ENCODE data around the gene SERPINH1.

SERPINH1 gene

GRCh38 chr11:75553889-75554257, 8.2 kb upstream of the SERPINH1 start:
- in situ Hi-C loops (cut with HindIII; ENCODE audit: low sequenced_read_pairs): no loop called here

DNA sequence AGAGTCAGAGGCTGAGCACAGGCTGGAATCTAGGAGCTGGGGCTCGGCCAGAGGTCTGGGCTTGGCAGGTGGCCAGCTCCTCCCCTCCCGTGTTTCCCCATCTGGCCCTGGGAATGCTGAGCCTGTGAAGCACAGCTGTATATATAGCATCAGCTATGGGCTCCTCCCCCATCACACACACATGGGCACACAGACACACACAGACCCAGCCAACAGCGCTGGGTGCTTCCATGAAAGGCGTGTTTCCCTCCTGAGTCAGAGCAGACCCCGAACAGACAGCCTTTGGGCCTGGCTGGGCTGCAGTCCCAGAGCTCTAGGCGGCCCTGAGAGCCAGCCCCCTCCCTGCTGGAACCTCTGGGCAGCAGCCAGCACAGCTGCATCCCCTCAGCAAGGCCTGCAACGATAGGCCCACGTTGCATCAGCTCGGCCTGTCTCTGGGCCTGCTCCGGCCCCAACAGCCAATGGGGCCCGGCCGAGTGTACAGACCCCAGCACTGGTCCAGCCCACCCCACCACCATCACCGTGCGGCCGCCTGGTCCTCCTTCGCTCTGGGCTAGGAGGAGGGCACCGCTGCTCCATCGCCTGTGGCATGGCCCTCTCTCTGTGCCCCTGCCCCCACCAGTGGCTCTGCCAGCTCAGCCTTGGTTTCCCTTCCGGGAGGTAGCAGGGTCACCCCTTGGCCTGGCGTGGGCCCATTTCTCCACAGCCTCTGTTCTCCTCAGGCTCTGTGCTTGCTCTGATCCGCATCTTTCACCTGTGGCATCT, 7.6 kb upstream of the SERPINH1 start:
- in situ Hi-C loops (cut with HindIII; ENCODE audit: low sequenced_read_pairs): no loop called here

DNA sequence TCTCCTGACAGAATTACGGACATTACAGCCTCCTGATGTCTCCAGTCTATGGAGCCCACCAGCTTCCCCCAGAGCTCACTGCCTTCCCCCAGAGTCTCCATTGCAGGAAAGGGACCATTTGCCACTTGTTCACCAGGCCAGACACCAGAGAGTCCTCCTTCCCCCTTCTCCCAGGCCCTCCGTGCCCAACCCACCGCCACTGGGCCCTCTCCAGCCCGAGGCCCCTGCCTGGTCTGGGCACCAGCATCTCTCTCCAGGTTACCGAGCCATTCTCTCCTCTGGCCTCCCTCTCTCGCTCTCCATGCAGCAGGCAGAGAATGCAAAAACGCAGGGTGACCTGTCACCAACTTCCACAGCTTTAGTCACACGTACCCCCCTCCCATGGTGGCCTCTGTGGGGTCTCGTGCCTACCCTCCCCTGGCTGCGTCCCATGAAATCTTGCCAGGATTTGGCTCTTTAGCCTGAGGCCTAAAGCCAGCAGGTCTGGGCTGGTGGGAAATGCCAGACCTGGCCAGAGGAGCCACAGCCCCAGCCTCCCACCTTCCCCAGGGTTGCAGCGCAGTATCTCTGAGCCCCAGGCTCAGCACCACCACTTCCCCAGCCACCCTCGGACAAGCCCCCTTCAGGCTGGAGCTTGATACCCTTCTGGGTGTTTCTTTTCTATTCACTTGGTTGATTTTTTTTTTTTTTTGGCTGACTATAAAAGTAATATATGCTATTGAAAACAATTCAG, 6.8 kb upstream of the SERPINH1 start:
- in situ Hi-C loops (cut with HindIII; ENCODE audit: low sequenced_read_pairs): no loop called here

- in situ Hi-C loops (cut with HindIII; ENCODE audit: low sequenced_read_pairs): no loop called here
Observed at GRCh38 chr11:75556275-75556674, 5.8 kb upstream of the SERPINH1 start.

GRCh38 chr11:75557666-75558494, 4.2 kb upstream of the SERPINH1 start:
- in situ Hi-C loops (cut with HindIII; ENCODE audit: low sequenced_read_pairs): no loop called here

- in situ Hi-C loops (cut with HindIII; ENCODE audit: low sequenced_read_pairs): no loop called here
Observed at GRCh38 chr11:75558939-75559843, 2.9 kb upstream of the SERPINH1 start.

GRCh38 chr11:75560644-75561043, 1.4 kb upstream of the SERPINH1 start:
- in situ Hi-C loops (cut with HindIII; ENCODE audit: low sequenced_read_pairs): no loop called here

- in situ Hi-C loops (cut with HindIII; ENCODE audit: low sequenced_read_pairs): no loop called here
Observed at GRCh38 chr11:75561426-75562047, 516 bp upstream of the SERPINH1 start.

DNA sequence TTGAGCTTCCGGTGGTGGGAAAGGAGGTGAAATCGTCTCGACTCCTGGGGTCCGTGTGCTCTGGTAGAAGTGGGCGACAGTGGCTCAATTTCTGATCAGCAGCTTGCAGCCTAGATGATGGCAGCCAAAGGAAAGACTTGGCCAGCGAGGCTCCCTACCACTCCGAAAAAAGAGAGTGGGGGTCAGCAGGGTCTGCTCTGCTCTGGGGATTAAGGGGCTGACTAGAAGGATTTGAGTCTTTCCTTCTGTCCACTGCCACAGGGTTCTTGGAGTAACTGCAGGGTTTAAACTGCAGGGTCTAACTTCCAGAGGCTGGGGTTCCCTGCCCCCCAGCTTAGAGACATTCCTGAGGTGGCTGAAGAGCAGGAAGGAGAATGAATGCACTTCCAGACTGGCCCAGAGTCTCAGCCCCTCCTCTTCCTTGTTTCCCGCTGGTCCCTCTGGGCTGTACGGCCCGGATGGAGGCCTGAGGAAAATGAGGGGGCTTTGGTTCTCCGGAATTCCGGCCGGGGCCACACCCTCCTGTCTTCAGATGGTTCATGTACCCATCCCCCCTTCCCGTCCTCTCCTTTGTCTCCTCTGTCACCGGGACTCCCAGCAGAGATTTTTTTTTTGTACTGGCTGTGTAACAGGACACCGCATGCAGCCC, 907 bp downstream of the SERPINH1 start:
- in situ Hi-C loops (cut with HindIII; ENCODE audit: low sequenced_read_pairs): no loop called here

GRCh38 chr11:75563501-75563977, 1.5 kb downstream of the SERPINH1 start:
- in situ Hi-C loops (cut with HindIII; ENCODE audit: low sequenced_read_pairs): no loop called here

- in situ Hi-C loops (cut with HindIII; ENCODE audit: low sequenced_read_pairs): no loop called here
Observed at GRCh38 chr11:75563978-75564552, 2.0 kb downstream of the SERPINH1 start.

DNA sequence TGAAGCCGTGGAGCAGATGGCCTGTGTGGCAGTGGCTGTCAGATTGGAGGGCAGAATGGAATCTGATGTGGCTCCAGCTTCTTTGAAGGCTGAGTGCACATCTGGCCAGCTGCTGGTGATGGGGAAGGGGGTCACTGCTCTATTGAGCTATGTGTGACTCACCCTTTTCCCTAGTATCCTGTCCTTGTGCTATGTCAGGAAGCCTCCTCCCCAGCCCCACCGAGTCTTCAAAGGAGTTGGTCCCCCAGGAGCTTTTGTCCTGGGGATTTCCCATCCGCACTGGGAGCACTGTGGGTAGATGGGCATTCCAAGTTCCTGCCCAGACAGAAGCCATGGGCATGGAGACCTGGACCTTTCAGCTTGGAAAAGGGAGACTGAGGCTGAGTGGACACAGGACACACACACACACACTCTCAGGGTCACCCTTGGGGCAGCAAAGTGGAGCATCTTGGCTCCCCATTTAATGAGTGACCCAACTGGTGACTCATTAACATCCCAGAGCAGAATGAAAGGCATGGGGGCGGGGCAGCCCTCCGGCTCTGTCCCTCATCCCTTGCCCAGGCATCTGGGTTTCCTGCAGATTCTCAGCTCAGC, 3.3 kb downstream of the SERPINH1 start:
- in situ Hi-C loops (cut with HindIII; ENCODE audit: low sequenced_read_pairs): no loop called here

DNA sequence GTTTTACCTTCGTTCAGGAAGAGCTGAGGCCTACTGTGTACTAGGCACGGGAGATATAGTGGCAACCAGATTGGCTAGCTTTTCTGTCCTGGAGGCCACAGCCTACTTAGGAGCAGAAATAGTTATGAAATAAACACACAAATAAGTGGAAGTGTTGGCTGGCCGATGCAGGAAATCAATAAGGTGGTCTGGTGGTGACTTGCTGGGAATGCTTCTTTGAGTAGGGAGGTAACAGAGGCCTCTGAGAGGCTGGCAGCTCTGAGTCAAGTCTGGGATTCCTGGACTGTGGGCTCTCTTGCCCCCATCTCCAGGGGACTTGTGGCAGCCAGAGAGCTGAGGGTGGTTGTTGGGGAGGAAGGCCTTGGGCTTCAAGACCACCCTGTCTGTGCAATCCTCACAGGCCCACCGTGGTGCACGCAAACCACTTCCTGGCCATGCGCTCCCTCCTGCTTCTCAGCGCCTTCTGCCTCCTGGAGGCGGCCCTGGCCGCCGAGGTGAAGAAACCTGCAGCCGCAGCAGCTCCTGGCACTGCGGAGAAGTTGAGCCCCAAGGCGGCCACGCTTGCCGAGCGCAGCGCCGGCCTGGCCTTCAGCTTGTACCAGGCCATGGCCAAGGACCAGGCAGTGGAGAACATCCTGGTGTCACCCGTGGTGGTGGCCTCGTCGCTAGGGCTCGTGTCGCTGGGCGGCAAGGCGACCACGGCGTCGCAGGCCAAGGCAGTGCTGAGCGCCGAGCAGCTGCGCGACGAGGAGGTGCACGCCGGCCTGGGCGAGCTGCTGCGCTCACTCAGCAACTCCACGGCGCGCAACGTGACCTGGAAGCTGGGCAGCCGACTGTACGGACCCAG, 4.1 kb downstream of the SERPINH1 start:
- in situ Hi-C loops (cut with HindIII; ENCODE audit: low sequenced_read_pairs): no loop called here

- in situ Hi-C loops (cut with HindIII; ENCODE audit: low sequenced_read_pairs): no loop called here
Observed at GRCh38 chr11:75566763-75567279, 4.8 kb downstream of the SERPINH1 start.

DNA sequence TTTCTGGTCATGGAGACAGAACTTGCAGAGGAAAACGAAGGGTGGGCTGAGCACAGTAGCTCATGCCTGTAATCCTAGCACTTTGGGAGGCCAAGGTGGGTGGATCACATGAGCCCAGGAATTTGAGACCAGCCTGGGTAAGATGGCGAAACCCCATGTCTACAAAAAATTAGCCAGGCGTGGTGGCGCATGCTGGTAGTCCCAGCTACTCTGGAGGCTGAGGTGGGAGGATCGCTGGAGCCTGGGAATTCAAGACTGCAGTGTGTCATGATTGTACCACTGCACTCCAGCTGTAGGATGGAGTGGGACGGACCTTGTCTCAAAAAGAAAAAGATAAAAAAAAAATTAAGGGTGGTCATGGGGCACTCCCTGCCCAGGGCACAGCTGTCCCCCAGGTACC, 5.9 kb downstream of the SERPINH1 start:
- in situ Hi-C loops (cut with HindIII; ENCODE audit: low sequenced_read_pairs): no loop called here

- in situ Hi-C loops (cut with HindIII; ENCODE audit: low sequenced_read_pairs): no loop called here
Observed at GRCh38 chr11:75568616-75569219, 6.7 kb downstream of the SERPINH1 start.

DNA sequence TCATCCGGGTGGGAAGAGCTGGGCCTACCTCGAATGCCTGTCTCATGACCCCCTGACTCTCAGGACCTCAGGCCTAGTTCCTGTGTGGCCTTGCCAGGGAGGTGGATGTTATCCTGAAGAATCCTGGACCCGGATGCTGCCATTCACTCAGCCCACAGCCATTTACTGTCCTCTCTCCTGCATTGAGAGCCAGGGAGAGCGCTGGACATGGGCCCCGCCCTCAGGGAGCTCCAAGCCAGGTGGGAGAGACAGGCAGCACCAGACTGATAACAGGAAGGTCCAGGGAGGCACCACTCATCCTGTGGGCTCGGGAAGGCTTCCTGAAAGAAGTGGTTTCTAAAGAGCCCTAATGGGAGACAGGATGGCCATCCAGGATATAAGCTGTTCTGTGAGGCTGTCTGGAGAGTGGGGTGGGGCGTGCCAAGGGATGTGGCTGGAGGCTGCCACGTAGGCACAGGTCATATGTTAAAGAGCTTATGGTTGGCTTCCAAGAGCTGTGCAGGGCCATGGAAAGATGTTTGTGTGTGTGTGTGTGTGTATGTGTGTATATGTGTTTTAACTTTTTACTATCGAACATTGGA, 8.6 kb downstream of the SERPINH1 start:
- in situ Hi-C loops (cut with HindIII; ENCODE audit: low sequenced_read_pairs): no loop called here
